ENCODE results near the gene BOC.

BOC gene

DNA sequence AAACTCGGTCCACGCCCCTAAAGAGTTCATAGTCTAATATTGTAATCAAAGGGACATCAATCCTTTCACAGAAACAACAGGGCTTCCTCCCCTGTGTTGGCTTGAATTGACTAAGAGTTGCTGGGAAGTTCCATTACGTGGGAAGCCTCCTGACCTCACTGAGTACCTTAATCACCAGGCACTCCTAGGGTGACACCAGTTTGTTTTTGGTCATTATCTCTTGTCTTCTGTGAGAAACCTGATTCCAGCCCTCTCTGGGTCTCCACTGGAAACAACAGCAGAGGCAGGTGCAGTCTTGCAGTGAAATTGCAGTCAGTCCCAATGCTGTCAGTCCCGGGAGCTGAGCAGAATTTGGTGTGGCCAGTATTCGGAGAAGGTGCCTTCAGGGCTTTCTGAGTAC is 55.4 kb downstream of the BOC start:
- H3K4me3 ChIP-seq (replicated peaks; ENCODE audit: low read depth, low read length): no peak overlapping the region
- DNase-seq (ENCODE audit: low read depth): no peak
- TF ChIP-seq, protein P1, sequence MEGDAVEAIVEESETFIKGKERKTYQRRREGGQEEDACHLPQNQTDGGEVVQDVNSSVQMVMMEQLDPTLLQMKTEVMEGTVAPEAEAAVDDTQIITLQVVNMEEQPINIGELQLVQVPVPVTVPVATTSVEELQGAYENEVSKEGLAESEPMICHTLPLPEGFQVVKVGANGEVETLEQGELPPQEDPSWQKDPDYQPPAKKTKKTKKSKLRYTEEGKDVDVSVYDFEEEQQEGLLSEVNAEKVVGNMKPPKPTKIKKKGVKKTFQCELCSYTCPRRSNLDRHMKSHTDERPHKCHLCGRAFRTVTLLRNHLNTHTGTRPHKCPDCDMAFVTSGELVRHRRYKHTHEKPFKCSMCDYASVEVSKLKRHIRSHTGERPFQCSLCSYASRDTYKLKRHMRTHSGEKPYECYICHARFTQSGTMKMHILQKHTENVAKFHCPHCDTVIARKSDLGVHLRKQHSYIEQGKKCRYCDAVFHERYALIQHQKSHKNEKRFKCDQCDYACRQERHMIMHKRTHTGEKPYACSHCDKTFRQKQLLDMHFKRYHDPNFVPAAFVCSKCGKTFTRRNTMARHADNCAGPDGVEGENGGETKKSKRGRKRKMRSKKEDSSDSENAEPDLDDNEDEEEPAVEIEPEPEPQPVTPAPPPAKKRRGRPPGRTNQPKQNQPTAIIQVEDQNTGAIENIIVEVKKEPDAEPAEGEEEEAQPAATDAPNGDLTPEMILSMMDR (IDR thresholded peaks at IDR 0.05; ENCODE audit: low read length, missing control alignments): no peak

DNA sequence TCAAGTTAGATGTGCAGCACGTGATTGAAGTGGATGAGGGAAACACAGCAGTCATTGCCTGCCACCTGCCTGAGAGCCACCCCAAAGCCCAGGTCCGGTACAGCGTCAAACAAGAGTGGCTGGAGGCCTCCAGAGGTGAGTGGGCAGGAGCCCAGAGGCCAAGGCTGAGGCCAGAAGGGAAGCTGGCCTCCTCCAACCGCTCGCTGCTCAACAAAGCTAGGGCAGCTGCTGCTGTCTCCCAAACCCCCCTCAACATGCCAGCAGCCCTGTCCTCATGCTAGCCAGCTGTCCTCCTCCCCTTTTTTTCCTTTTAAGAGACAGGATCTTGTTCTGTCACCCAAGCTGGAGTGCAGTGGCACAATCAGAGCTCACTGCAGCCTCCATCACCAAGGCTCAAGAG is 57.0 kb downstream of the BOC start:
- TF ChIP-seq, protein P1 (IDR thresholded peaks at IDR 0.05; ENCODE audit: low read length, missing control alignments): no peak
- H3K4me3 ChIP-seq (replicated peaks; ENCODE audit: low read depth, low read length): no peak overlapping the region
- DNase-seq (ENCODE audit: low read depth): no peak

DNA sequence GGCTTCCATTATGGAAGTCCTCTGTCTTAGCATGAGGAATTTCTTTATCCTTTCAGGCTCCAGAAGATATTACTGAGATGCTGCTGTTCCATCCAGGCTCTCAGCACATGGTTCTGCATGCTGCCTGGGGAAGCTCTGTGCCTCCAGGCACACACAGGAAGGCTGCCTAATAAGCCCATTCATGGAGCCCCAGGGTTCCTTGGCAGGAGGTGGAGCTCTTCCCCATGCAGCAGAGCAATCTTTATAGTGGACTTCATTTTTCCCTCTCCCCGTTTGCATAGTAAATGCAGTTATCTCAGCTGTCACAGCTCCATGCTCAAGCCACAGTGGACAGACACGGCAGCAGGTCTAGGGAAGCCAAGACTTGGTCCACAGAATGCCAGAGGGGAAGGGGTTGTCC is 57.6 kb downstream of the BOC start:
- TF ChIP-seq, protein P1 (IDR thresholded peaks at IDR 0.05; ENCODE audit: low read length, missing control alignments): no peak
- H3K4me3 ChIP-seq (replicated peaks; ENCODE audit: low read depth, low read length): no peak overlapping the region
- no peak for DNase-seq (ENCODE audit: low read depth)

DNA sequence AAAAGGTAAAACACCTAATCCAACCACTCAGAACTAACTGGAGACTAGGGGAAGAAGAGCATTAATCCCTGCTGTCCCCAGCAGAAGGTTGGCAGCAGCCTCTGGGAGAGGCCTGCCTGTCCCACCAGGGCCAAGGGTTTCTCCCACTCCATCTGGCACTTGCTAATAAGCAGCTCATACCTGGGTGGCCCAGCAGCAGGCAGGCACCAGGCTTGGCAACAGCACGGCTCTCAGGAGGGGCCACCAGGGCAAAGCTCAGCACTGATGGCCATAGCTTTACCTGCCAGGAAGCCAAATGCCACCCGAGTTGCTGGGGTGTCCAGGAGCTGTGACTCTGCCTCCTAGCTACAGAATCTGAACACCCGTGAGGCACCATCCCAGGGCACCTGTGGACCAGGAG is 58.3 kb downstream of the BOC start:
- TF ChIP-seq, protein P1 (IDR thresholded peaks at IDR 0.05; ENCODE audit: low read length, missing control alignments): no peak
- DNase-seq (ENCODE audit: low read depth): no peak
- H3K4me3 ChIP-seq (replicated peaks; ENCODE audit: low read depth, low read length): no peak overlapping the region

DNA sequence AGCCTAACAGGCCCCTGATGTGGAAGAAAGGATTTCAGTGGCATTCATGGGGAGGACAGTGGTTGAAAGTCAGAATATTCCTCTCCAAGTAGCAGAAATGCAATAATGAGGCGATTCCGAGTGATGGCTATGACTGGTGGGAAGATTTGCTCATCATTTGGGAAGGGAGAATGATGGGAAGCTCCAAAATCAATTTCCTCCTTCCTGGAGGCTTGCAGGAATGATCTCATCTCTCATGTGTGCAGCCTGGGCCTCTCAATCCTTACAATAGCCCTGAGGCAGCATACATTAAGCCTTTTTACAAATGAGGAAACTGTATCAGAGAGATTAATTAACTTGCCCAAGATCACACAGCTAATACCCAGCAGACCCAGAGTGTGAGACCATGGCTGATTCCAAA is 58.7 kb downstream of the BOC start:
- no peak overlapping the region for H3K4me3 ChIP-seq (replicated peaks; ENCODE audit: low read depth, low read length)
- DNase-seq (ENCODE audit: low read depth): no peak
- TF ChIP-seq, protein P1 (IDR thresholded peaks at IDR 0.05; ENCODE audit: low read length, missing control alignments): no peak

DNA sequence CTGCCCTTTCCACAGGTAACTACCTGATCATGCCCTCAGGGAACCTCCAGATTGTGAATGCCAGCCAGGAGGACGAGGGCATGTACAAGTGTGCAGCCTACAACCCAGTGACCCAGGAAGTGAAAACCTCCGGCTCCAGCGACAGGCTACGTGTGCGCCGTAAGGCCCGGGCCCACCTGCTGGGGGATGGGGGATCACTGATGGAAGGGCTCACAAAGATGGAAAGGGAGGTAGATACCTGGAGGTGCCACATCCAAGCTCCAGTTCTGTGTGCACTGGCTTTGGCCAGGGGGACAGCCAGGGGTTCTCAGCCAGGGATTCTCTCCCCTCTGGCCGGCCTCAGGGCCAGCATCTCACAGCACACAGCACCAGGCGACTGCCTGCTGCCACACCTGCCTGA is 59.4 kb downstream of the BOC start:
- no peak for DNase-seq (ENCODE audit: low read depth)
- H3K4me3 ChIP-seq (replicated peaks; ENCODE audit: low read depth, low read length): no peak overlapping the region
- TF ChIP-seq, protein P1 (IDR thresholded peaks at IDR 0.05; ENCODE audit: low read length, missing control alignments): no peak

DNA sequence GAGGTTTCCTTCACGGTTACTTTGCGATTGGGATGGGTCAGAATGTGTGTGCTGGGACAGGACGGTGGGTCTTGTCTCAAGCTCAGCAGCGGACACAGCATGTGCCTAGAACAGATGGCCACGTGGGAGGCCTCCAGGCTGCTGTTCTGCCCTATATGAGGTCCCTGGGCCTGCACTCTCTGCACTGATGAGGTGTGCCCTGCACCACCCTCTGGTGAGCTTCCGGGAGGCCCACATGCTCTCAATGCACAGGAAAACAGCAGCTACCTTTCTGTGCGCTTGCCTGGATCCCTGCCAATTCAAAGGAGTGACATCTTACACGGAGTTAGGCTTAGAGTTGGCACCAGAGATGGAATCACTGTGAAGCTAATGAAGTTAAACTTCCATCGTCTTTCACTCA is 59.8 kb downstream of the BOC start:
- DNase-seq (ENCODE audit: low read depth): no peak
- H3K4me3 ChIP-seq (replicated peaks; ENCODE audit: low read depth, low read length): no peak overlapping the region
- TF ChIP-seq, protein P1 (IDR thresholded peaks at IDR 0.05; ENCODE audit: low read length, missing control alignments): no peak

All from fibroblast of pulmonary artery (primary cell).